Calu3 (cell line): Measurements from ENCODE around the gene CD40. TPM values are rescaled to one million over a fixed set of nuclear protein-coding genes. Genes with fewer than 3 reads are reported as not detected.

ENCODE experiments used
- BruUV-seq: library from RNA; stranded (reverse); fragments of 400-500 nt; replicated peaks from 2 replicates; lab custom pipeline; 2021; lab: Mats Ljungman, UMichigan
- CTCF ChIA-PET: fragments of 300-600 bp; sonication (Branson Sonifier 250); formaldehyde crosslinking; loops from one replicate; lab custom pipeline; 2022; ENCODE audit warnings: antibody characterized with exemption; lab: Charles Lee
- DNase-seq: peaks from one replicate; pipeline ENCODE4 v3.0.0; 2022
- H3K27ac Mint-ChIP-seq: one replicate; pipeline ENCODE4 v1.8.0; 2022; ENCODE audit warnings: mixed read lengths; ENCODE audit not compliant: unreplicated experiment
- H3K27me3 Mint-ChIP-seq: one replicate; pipeline ENCODE4 v1.8.0; 2022; ENCODE audit warnings: mixed read lengths; ENCODE audit not compliant: unreplicated experiment
- H3K36me3 Mint-ChIP-seq: one replicate; pipeline ENCODE4 v1.8.0; 2022; ENCODE audit warnings: mild to moderate bottlenecking, moderate library complexity, mixed read lengths; ENCODE audit not compliant: insufficient read depth, unreplicated experiment
- H3K4me1 Mint-ChIP-seq: one replicate; pipeline ENCODE4 v1.8.0; 2022; ENCODE audit warnings: mild to moderate bottlenecking, low read depth, mixed read lengths; ENCODE audit not compliant: unreplicated experiment
- H3K4me3 Mint-ChIP-seq: one replicate; pipeline ENCODE4 v1.8.0; 2022; ENCODE audit warnings: mild to moderate bottlenecking, low read depth, moderate library complexity, mixed read lengths; ENCODE audit not compliant: unreplicated experiment
- H3K9me3 Mint-ChIP-seq: one replicate; pipeline ENCODE4 v1.8.0; 2022; ENCODE audit warnings: low read depth, mixed read lengths; ENCODE audit not compliant: unreplicated experiment
- intact Hi-C: fragments of 100-400 bp; cut with micrococcal nuclease; formaldehyde crosslinking; loops from one replicate; pipeline ENCODE4 v1.10.0; 2022; ENCODE audit not compliant: unreplicated experiment
- total RNA-seq: library from RNA; stranded (reverse); gene quantifications from 2 replicates; pipeline ENCODE4 v1.2.3, GENCODE V29; 2022
- TF ChIP-seq, protein P1 (sequence below): fragments of 200-600 bp; IDR thresholded peaks from one replicate; pipeline ENCODE4 v1.8.0; 2022; ENCODE audit warnings: antibody characterized with exemption; ENCODE audit not compliant: unreplicated experiment

The CD40 gene
- total RNA-seq, 1 experiment from 2014 or later: 13.6 TPM

DNA sequence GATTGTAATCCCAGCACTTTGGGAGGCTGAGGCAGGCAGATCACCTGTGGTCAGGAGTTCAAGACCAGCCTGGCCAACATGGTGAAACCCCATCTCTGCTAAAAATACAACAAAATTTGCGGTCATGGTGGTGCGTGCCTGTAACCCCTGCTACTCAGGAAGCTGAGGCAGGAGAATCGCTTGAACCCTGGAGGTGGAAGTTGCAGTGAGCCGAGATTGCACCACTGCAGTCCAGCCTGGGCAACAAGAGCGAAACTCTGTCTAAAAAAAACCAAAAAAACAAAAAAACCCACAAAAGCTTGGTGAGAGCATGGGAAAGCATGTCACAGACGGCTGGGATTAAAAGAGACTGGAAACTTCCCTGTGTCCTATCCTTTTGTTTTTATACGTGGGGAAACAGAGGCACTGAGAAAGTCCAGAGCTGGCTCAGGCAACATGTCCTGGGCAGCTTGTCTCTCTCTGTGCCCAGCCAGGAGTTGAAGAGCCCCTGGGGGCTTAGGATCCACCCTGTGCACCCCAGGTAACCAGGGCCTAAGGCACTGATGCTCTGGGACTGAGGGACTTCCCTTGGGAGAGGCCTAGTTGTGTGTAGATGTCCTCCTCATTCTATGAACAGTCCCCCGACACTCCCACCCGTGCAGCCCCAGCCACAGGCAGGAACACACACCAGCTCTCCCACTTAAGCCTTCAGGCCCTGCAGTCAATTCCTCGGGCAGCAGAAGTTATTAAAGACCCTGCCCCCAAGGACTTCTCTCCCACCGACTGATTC lies 16.0 kb downstream of the CD40 start:
- no peak overlapping the region for H3K27ac Mint-ChIP-seq
- intact Hi-C loops: loop anchor here (2.0 to 10.0 kb wide), 2 partner anchors 121 to 215 kb away; no protein-coding TSS in a partner anchor

DNA sequence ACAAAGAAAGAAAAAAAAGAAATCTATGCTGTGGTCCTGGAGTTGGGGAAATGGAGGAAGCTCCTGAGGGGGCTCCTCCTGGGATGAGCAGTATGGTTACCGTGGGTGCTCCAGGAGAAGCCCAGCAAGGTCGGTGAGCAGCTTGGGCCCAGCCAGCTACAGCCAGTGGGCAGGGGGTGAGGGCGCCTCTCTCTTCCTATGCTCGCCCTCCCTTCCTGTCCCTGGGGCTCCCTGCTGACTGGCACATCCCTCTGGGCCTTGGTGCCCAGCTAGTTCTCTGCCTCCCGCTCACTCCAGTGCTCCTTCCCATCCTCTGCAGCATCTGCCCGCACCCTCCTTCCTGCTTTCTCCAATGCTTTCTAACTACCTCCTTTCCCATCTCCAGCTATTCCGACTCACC lies 16.6 kb downstream of the CD40 start:
- Mint-ChIP-seq H3K4me3 (no peak overlapping the region), H3K4me1 (no peaks in the 10 kb centered on the region), H3K9me3 (no peaks in the 10 kb centered on the region), H3K27ac (no peak overlapping the region), H3K36me3 (no peaks in the 10 kb centered on the region), H3K27me3 (peaks cover 100% of the 10 kb centered on the region)
- CTCF ChIA-PET: interaction anchor here (1.2 kb wide), 1 partner anchor 172 kb away, joined by 4 read pairs; no protein-coding TSS in a partner anchor
- BruUV-seq: no TSS peak
- DNase-seq: no peak
- TF ChIP-seq, protein P1, sequence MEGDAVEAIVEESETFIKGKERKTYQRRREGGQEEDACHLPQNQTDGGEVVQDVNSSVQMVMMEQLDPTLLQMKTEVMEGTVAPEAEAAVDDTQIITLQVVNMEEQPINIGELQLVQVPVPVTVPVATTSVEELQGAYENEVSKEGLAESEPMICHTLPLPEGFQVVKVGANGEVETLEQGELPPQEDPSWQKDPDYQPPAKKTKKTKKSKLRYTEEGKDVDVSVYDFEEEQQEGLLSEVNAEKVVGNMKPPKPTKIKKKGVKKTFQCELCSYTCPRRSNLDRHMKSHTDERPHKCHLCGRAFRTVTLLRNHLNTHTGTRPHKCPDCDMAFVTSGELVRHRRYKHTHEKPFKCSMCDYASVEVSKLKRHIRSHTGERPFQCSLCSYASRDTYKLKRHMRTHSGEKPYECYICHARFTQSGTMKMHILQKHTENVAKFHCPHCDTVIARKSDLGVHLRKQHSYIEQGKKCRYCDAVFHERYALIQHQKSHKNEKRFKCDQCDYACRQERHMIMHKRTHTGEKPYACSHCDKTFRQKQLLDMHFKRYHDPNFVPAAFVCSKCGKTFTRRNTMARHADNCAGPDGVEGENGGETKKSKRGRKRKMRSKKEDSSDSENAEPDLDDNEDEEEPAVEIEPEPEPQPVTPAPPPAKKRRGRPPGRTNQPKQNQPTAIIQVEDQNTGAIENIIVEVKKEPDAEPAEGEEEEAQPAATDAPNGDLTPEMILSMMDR: no peak
- intact Hi-C loops: loop anchor here (10.0 kb wide), 1 partner anchor 120 kb away; no protein-coding TSS in a partner anchor

More for the DNA sequence above, 16.0 kb downstream of the CD40 start:
- H3K4me3 Mint-ChIP-seq: no peak overlapping the region
- CTCF ChIA-PET: interaction anchor here (1.0 to 1.9 kb wide), 3 partner anchors 14 to 215 kb away, joined by 3 to 11 read pairs (median 4); no protein-coding TSS in a partner anchor
- no peak for DNase-seq
- H3K36me3 Mint-ChIP-seq: no peaks in the 10 kb centered on the region
- H3K4me1 Mint-ChIP-seq: no peaks in the 10 kb centered on the region
- no TSS peak for BruUV-seq
- peaks cover 100% of the 10 kb centered on the region for H3K27me3 Mint-ChIP-seq
- no peaks in the 10 kb centered on the region for H3K9me3 Mint-ChIP-seq
- TF ChIP-seq, protein P1: no peak

DNA sequence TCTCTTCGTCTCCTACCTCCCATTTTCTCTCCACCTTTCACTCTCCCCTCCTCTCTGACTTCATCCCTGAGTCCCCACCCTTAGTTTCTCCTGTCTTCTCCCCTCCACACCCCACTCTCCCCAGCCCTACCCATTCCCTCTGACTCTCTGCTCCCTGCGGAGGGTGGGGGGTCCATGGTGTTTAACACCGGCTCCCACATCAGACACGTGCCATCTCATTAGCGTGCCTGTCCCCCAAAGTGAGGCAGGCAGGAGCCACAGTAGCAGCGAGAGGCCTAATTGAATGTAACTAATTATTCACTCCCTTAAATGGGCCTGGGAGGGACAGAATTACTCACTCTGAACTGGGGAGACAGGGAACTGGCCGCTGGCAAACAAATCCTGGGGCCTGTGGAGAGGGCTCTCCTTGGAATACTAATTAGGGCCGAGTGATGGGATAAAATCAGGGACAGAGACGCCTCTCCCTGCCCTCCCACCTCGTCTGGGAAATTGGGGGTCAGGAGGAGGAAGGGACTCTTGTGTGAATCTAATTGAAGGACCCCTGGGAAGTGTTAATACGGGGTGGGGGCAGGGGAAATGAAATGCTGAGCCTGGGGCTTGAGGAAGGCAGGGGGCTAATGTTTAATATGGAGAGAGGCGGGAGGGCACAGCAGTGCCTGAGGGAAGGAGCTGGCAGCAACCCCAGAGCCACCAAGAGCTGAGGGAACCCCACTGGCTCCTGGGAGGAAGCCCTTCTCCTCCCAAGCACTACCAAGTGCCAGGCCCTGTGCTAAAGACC lies 17.9 kb downstream of the CD40 start:
- Mint-ChIP-seq H3K36me3 (no peaks in the 10 kb centered on the region), H3K4me1 (no peaks in the 10 kb centered on the region), H3K27me3 (peaks cover 100% of the 10 kb centered on the region), H3K9me3 (no peaks in the 10 kb centered on the region), H3K4me3 (no peak overlapping the region), H3K27ac (no peak overlapping the region)
- DNase-seq: no peak
- CTCF ChIA-PET: no interaction called here
- BruUV-seq: no TSS peak
- TF ChIP-seq, protein P1: no peak
- intact Hi-C loops: loop anchor here (10.0 kb wide), 1 partner anchor 119 kb away; no protein-coding TSS in a partner anchor

DNA sequence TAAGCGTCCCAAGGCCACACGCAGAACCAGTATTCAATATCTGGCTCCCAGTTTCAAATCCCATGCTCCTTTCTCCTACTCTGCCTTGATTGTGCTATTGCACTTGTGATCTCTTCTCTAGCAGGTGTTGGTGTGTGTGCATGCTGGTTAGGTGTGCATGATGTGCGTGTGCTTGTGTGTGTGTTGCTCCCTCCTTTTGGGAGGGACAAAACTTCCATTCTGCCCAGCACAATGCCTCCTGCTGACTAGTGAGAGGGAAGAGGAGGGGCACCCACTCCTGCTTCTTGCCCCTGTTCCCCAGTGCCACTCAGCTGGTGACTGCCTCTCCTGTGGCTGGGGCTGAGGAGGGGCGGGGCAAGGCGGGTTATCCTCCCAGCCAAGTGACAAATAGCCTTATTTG lies 19.7 kb downstream of the CD40 start:
- no TSS peak for BruUV-seq
- Mint-ChIP-seq H3K4me3 (no peak overlapping the region), H3K36me3 (no peaks in the 10 kb centered on the region), H3K4me1 (no peaks in the 10 kb centered on the region), H3K27ac (no peak overlapping the region), H3K27me3 (peaks cover 100% of the 10 kb centered on the region), H3K9me3 (no peaks in the 10 kb centered on the region)
- CTCF ChIA-PET: no interaction called here
- intact Hi-C loops: loop anchor here (10.0 kb wide), 1 partner anchor 117 kb away; no protein-coding TSS in a partner anchor
- TF ChIP-seq, protein P1: no peak
- no peak for DNase-seq
